HepG2 (cell line): Measurements from ENCODE around the gene ATP4B.

Source experiments
- HDAC2 ChIP-seq: sonication (generic); formaldehyde crosslinking; IDR thresholded peaks from 2 replicates; pipeline ENCODE4 v1.4.0; 2020; ENCODE audit warnings: missing genetic modification reagents
- KMT2A ChIP-seq: sonication (generic); formaldehyde crosslinking; IDR thresholded peaks from 2 replicates; pipeline ENCODE4 v1.4.0; 2020; ENCODE audit warnings: missing genetic modification reagents
- MEF2D ChIP-seq: sonication (generic); formaldehyde crosslinking; IDR thresholded peaks from 2 replicates; pipeline ENCODE4 v1.5.1; 2020; ENCODE audit warnings: mild to moderate bottlenecking, missing genetic modification reagents
- NRL ChIP-seq: sonication (generic); formaldehyde crosslinking; IDR thresholded peaks from 2 replicates; pipeline ENCODE4 v1.5.0; 2020; ENCODE audit warnings: missing genetic modification reagents, mild to moderate bottlenecking, moderate library complexity, borderline replicate concordance
- SMARCE1 ChIP-seq: fragments of 450-650 bp; IDR thresholded peaks from 2 replicates; pipeline ENCODE4 v1.6.1; 2017; ENCODE audit warnings: borderline replicate concordance
- ZIK1 ChIP-seq: sonication (generic); formaldehyde crosslinking; IDR thresholded peaks from 2 replicates; pipeline ENCODE4 v1.5.0; 2020; ENCODE audit warnings: mild to moderate bottlenecking, low read depth, missing genetic modification reagents, borderline replicate concordance
- TF ChIP-seq, protein P1 (sequence below): sonication (generic); formaldehyde crosslinking; IDR thresholded peaks from 2 replicates; pipeline ENCODE4 v1.5.0; 2020; ENCODE audit warnings: mild to moderate bottlenecking, missing genetic modification reagents, moderate library complexity
- TF ChIP-seq, protein P2 (sequence below): sonication (generic); formaldehyde crosslinking; IDR thresholded peaks from 2 replicates; pipeline ENCODE4 v1.4.0; 2020; ENCODE audit warnings: missing genetic modification reagents
- TF ChIP-seq, protein P3 (sequence below): sonication (generic); formaldehyde crosslinking; IDR thresholded peaks from 2 replicates; pipeline ENCODE4 v1.4.0; 2020; ENCODE audit warnings: mild to moderate bottlenecking, missing genetic modification reagents
- TF ChIP-seq, protein P4 (sequence below), 2 experiments: IDR thresholded peaks; 2 replicates each; pipeline ENCODE4 v1.6.1; 2011 to 2012; ENCODE audit warnings: low read length in 2 of 2, borderline replicate concordance in 1 of 2, low read depth in 1 of 2, mild to moderate bottlenecking in 1 of 2, moderate library complexity in 1 of 2

DNA sequence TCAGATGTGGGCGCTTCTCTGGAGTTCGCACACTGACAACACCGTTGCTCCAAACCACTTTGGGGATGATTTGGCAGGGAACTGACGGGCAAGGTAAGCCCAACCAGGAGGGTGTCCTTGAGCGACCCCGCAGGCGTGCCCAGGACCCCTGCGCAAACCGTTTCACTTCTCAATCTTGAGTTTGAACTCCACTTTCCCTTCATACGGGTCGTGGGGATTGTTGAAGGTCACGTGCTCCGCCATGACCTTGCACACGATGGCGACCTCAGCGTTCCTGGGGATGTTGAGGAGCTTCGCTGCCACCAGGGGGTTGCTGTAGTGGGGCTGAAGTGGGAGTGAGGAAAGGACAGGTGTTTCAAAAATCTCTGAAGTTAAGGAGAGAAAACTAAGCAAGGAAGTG, 8.8 kb downstream of the ATP4B start:
- TF ChIP-seq, protein P1, sequence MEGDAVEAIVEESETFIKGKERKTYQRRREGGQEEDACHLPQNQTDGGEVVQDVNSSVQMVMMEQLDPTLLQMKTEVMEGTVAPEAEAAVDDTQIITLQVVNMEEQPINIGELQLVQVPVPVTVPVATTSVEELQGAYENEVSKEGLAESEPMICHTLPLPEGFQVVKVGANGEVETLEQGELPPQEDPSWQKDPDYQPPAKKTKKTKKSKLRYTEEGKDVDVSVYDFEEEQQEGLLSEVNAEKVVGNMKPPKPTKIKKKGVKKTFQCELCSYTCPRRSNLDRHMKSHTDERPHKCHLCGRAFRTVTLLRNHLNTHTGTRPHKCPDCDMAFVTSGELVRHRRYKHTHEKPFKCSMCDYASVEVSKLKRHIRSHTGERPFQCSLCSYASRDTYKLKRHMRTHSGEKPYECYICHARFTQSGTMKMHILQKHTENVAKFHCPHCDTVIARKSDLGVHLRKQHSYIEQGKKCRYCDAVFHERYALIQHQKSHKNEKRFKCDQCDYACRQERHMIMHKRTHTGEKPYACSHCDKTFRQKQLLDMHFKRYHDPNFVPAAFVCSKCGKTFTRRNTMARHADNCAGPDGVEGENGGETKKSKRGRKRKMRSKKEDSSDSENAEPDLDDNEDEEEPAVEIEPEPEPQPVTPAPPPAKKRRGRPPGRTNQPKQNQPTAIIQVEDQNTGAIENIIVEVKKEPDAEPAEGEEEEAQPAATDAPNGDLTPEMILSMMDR = no peak
- no peak for TF ChIP-seq HDAC2 (CRISPR knock-in tag)
- TF ChIP-seq SMARCE1 = no peak
- TF ChIP-seq ZIK1 (CRISPR knock-in tag) = no peak
- TF ChIP-seq MEF2D (CRISPR knock-in tag) = no peak
- TF ChIP-seq, protein P2, sequence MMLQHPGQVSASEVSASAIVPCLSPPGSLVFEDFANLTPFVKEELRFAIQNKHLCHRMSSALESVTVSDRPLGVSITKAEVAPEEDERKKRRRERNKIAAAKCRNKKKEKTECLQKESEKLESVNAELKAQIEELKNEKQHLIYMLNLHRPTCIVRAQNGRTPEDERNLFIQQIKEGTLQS (CRISPR knock-in tag) = no peak
- TF ChIP-seq NRL (CRISPR knock-in tag) = no peak
- TF ChIP-seq, protein P3, sequence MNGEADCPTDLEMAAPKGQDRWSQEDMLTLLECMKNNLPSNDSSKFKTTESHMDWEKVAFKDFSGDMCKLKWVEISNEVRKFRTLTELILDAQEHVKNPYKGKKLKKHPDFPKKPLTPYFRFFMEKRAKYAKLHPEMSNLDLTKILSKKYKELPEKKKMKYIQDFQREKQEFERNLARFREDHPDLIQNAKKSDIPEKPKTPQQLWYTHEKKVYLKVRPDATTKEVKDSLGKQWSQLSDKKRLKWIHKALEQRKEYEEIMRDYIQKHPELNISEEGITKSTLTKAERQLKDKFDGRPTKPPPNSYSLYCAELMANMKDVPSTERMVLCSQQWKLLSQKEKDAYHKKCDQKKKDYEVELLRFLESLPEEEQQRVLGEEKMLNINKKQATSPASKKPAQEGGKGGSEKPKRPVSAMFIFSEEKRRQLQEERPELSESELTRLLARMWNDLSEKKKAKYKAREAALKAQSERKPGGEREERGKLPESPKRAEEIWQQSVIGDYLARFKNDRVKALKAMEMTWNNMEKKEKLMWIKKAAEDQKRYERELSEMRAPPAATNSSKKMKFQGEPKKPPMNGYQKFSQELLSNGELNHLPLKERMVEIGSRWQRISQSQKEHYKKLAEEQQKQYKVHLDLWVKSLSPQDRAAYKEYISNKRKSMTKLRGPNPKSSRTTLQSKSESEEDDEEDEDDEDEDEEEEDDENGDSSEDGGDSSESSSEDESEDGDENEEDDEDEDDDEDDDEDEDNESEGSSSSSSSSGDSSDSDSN (CRISPR knock-in tag) = no peak
- TF ChIP-seq KMT2A (CRISPR knock-in tag) = no peak
- TF ChIP-seq, protein P4, sequence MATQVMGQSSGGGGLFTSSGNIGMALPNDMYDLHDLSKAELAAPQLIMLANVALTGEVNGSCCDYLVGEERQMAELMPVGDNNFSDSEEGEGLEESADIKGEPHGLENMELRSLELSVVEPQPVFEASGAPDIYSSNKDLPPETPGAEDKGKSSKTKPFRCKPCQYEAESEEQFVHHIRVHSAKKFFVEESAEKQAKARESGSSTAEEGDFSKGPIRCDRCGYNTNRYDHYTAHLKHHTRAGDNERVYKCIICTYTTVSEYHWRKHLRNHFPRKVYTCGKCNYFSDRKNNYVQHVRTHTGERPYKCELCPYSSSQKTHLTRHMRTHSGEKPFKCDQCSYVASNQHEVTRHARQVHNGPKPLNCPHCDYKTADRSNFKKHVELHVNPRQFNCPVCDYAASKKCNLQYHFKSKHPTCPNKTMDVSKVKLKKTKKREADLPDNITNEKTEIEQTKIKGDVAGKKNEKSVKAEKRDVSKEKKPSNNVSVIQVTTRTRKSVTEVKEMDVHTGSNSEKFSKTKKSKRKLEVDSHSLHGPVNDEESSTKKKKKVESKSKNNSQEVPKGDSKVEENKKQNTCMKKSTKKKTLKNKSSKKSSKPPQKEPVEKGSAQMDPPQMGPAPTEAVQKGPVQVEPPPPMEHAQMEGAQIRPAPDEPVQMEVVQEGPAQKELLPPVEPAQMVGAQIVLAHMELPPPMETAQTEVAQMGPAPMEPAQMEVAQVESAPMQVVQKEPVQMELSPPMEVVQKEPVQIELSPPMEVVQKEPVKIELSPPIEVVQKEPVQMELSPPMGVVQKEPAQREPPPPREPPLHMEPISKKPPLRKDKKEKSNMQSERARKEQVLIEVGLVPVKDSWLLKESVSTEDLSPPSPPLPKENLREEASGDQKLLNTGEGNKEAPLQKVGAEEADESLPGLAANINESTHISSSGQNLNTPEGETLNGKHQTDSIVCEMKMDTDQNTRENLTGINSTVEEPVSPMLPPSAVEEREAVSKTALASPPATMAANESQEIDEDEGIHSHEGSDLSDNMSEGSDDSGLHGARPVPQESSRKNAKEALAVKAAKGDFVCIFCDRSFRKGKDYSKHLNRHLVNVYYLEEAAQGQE (IDR thresholded peaks at IDR 0.05; ENCODE audit: borderline replicate concordance in 1 of 2, low read depth in 1 of 2, low read length in 2 of 2) = no peak
